HEK293T (cell line): Measurements from ENCODE around the gene MGAT2.
"Not testable (repeated sequence)": the region's sequence is repeated elsewhere in the genome, so short reads cannot be mapped to it uniquely, and the experiment has no call there.

Experiments used
- CTCF ChIA-PET: fragments of 350-600 bp; formaldehyde crosslinking; extraction: SDS; loops from one replicate; lab custom pipeline; 2021; ENCODE audit warnings: antibody characterized with exemption, inconsistent platforms; lab: Yijun Ruan, JAX
- POLR2A ChIA-PET: fragments of 350-600 bp; formaldehyde crosslinking; extraction: SDS; loops from one replicate; lab custom pipeline; 2020; ENCODE audit warnings: antibody characterized with exemption, inconsistent platforms; lab: Yijun Ruan, JAX
- DNase-seq: peaks from one replicate; pipeline ENCODE4 v3.0.0; 2012; ENCODE audit warnings: mixed read lengths; ENCODE audit errors: extremely low spot score
- ARNT ChIP-seq: fragments of 450-650 bp; IDR thresholded peaks from 2 replicates; pipeline ENCODE4 v1.6.1; 2017; ENCODE audit warnings: mild to moderate bottlenecking
- BHLHE40 ChIP-seq: fragments of 450-650 bp; IDR thresholded peaks from 2 replicates; pipeline ENCODE4 v1.6.1; 2016; ENCODE audit warnings: mild to moderate bottlenecking, moderate library complexity, borderline replicate concordance
- CTBP1 ChIP-seq: fragments of 450-650 bp; IDR thresholded peaks from 2 replicates; pipeline ENCODE4 v1.6.1; 2016; ENCODE audit warnings: borderline replicate concordance
- ELF4 ChIP-seq: fragments of 450-650 bp; IDR thresholded peaks from 2 replicates; pipeline ENCODE4 v1.6.1; 2017; ENCODE audit warnings: antibody characterized with exemption
- FOXA1 ChIP-seq: fragments of 450-650 bp; IDR thresholded peaks from 2 replicates; pipeline ENCODE4 v1.6.1; 2016; ENCODE audit warnings: mild to moderate bottlenecking
- FOXK2 ChIP-seq: fragments of 450-650 bp; IDR thresholded peaks from 2 replicates; pipeline ENCODE4 v1.6.1; 2016; ENCODE audit warnings: mild to moderate bottlenecking
- FOXM1 ChIP-seq: fragments of 450-650 bp; IDR thresholded peaks from 2 replicates; pipeline ENCODE4 v1.6.1; 2017; ENCODE audit warnings: mild to moderate bottlenecking, borderline replicate concordance
- HDGF ChIP-seq: fragments of 450-650 bp; IDR thresholded peaks from 2 replicates; pipeline ENCODE4 v1.6.1; 2017; ENCODE audit warnings: antibody characterized with exemption, borderline replicate concordance
- L3MBTL2 ChIP-seq: fragments of 450-650 bp; conservative IDR thresholded peaks from 2 replicates; pipeline ENCODE4 v1.6.1; 2016; ENCODE audit warnings: mild to moderate bottlenecking
- LEF1 ChIP-seq: fragments of 450-650 bp; IDR thresholded peaks from 2 replicates; pipeline ENCODE4 v1.6.1; 2017; ENCODE audit warnings: mild to moderate bottlenecking, borderline replicate concordance
- NFRKB ChIP-seq: fragments of 450-650 bp; IDR thresholded peaks from 2 replicates; pipeline ENCODE4 v1.6.1; 2016; ENCODE audit warnings: mild to moderate bottlenecking, moderate library complexity
- SP1 ChIP-seq: fragments of 450-650 bp; IDR thresholded peaks from 2 replicates; pipeline ENCODE4 v1.6.1; 2017
- SUZ12 ChIP-seq: fragments of 450-650 bp; IDR thresholded peaks from 2 replicates; pipeline ENCODE4 v1.6.1; 2016; ENCODE audit warnings: mild to moderate bottlenecking
- TARDBP ChIP-seq: fragments of 450-650 bp; IDR thresholded peaks from 2 replicates; pipeline ENCODE4 v1.6.1; 2016
- ZNF384 ChIP-seq: fragments of 450-650 bp; IDR thresholded peaks from 2 replicates; pipeline ENCODE4 v1.6.1; 2016
- TF ChIP-seq, protein P1 (sequence below): fragments of 450-650 bp; IDR thresholded peaks from 2 replicates; pipeline ENCODE4 v1.6.1; 2016

Gene MGAT2

DNA sequence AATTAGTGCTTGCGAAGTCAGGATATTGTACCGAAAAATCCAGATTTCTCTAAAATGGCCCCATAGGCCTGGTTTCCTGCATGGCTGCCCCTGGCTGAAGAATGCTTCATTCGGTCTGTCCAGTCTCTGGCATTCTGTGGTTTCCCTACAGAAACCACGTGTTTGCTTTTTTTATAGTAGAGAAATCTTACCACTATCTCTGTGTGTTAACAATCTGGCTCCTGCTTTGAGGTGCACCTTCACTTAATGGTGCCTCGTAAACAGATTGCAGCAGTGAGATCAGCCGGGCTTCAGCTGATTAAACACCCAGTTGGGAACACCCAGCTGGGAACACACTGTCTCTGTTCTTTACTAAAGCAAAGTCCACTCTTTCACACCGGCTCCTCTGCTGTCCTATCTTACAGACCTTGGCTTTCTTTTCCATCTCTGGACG is 21.1 kb downstream of the MGAT2 start:
- CTCF ChIA-PET, result no interaction called here
- POLR2A ChIA-PET, result no interaction called here

GRCh38 chr14:49642163-49642562 is 21.6 kb downstream of the MGAT2 start:
- POLR2A ChIA-PET, result no interaction called here
- CTCF ChIA-PET, result no interaction called here
- TF ChIP-seq TARDBP, result no peak
- TF ChIP-seq L3MBTL2, result no peak
- no peak for TF ChIP-seq ZNF384
- TF ChIP-seq, protein P1, sequence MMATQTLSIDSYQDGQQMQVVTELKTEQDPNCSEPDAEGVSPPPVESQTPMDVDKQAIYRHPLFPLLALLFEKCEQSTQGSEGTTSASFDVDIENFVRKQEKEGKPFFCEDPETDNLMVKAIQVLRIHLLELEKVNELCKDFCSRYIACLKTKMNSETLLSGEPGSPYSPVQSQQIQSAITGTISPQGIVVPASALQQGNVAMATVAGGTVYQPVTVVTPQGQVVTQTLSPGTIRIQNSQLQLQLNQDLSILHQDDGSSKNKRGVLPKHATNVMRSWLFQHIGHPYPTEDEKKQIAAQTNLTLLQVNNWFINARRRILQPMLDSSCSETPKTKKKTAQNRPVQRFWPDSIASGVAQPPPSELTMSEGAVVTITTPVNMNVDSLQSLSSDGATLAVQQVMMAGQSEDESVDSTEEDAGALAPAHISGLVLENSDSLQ, result no peak
- no peak for TF ChIP-seq LEF1
- TF ChIP-seq FOXA1, result no peak
- no peak for TF ChIP-seq SP1
- TF ChIP-seq SUZ12, result no peak
- TF ChIP-seq ELF4, result no peak
- TF ChIP-seq ARNT, result no peak
- no peak for TF ChIP-seq NFRKB
- no peak for TF ChIP-seq BHLHE40
- no peak for TF ChIP-seq FOXM1
- TF ChIP-seq HDGF, result no peak
- TF ChIP-seq FOXK2, result no peak
- no peak for TF ChIP-seq CTBP1
- DNase-seq, result no peak

More for the DNA sequence above, 21.1 kb downstream of the MGAT2 start:
- peak; percentile 10 for DNase-seq
- TF ChIP-seq FOXA1 (no peak), HDGF (no peak)

- no peak for DNase-seq
- ChIA-PET POLR2A (no interaction called here), CTCF (no interaction called here)
- TF ChIP-seq BHLHE40, result no peak
- no peak for TF ChIP-seq HDGF
- no peak for TF ChIP-seq ELF4
- no peak for TF ChIP-seq LEF1
- no peak for TF ChIP-seq TARDBP
- no peak for TF ChIP-seq CTBP1
- TF ChIP-seq, protein P1, result no peak
- TF ChIP-seq ZNF384, result no peak
- TF ChIP-seq NFRKB, result no peak
These were observed 32.9 kb downstream of the MGAT2 start for GRCh38 chr14:49653508-49653907.

DNA sequence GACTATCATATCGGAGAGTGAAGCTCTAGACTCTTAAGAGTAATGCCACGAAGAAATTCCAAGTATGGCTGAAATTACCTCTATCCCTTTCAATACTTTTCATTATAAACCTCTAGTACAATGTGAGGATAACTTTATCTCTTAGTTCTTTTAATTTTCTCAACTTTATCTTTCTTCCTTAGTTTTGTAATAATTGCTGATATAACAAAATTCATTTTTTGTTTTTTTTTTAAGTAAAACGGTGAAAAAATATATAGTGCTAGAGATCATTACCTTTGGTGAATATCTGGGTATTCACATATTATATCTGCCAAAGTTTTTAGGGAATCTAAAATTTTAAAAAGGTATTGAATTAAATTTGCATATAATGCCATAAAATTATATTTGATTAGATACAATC is 33.9 kb downstream of the MGAT2 start:
- DNase-seq, result no peak
- TF ChIP-seq FOXA1, result no peak
- no peak for TF ChIP-seq L3MBTL2
- TF ChIP-seq ARNT, result no peak
- TF ChIP-seq ELF4, result no peak
- TF ChIP-seq CTBP1, result no peak
- ChIA-PET POLR2A (no interaction called here), CTCF (no interaction called here)

- DNase-seq, CTCF ChIA-PET, POLR2A ChIA-PET: not testable (repeated sequence)
These were observed 36.9 kb downstream of the MGAT2 start for GRCh38 chr14:49657500-49657899.

- no peak for DNase-seq
- ChIA-PET POLR2A (no interaction called here), CTCF (no interaction called here)
- TF ChIP-seq, protein P1, result no peak
- no peak for TF ChIP-seq HDGF
- no peak for TF ChIP-seq LEF1
- TF ChIP-seq BHLHE40, result no peak
- no peak for TF ChIP-seq FOXK2
- no peak for TF ChIP-seq CTBP1
- TF ChIP-seq ZNF384, result no peak
- TF ChIP-seq TARDBP, result no peak
- no peak for TF ChIP-seq FOXM1
- TF ChIP-seq SP1, result no peak
- no peak for TF ChIP-seq ELF4
- TF ChIP-seq SUZ12, result no peak
These were observed 39.2 kb downstream of the MGAT2 start for GRCh38 chr14:49659526-49660455.

- CTCF ChIA-PET, result no interaction called here
- no peak for TF ChIP-seq L3MBTL2
- TF ChIP-seq FOXM1, result no peak
- TF ChIP-seq SUZ12, result no peak
- TF ChIP-seq TARDBP, result no peak
- TF ChIP-seq FOXA1, result no peak
- no peak for TF ChIP-seq ARNT
- TF ChIP-seq SP1, result no peak
- TF ChIP-seq, protein P1, result no peak
- no peak for TF ChIP-seq NFRKB
- no peak for TF ChIP-seq BHLHE40
- TF ChIP-seq HDGF, result no peak
- no peak for TF ChIP-seq LEF1
- no peak for TF ChIP-seq ZNF384
- no peak for TF ChIP-seq CTBP1
- TF ChIP-seq FOXK2, result no peak
- TF ChIP-seq ELF4, result no peak
- POLR2A ChIA-PET, result no interaction called here
- DNase-seq, result no peak
These were observed 49.9 kb downstream of the MGAT2 start for GRCh38 chr14:49670475-49670874.
